Adipose tissue (tissue), 3 donors: ENCODE data around the gene FITM1. TPM values are rescaled to one million over a fixed set of nuclear protein-coding genes. Genes with fewer than 3 reads are reported as not detected.

Experiments used
- H3K27ac ChIP-seq: one replicate; pipeline ENCODE4 v1.5.1; 2013; ENCODE audit warnings: low read depth, low read length
- WGBS, 3 donors: extraction: QIAGEN DNeasy Blood & Tissue Kit; methylation state at CpG; one replicate each; pipeline ENCODE4 v1.1.7; 2013; 5-methylcytosine and 5-hydroxymethylcytosine counted together
- polyA plus RNA-seq, 3 donors: library from polyadenylated mRNA; stranded (reverse); fragments of 200-250 nt; gene quantifications; one replicate each; pipeline ENCODE4 v1.2.3, GENCODE V29; 2013
- donor health status: healthy with polysubstance abuse.
- donor health status: Bipolar disorder and iron deficiency.
- donor health status: healthy.

Gene FITM1
- polyA plus RNA-seq, 3 donors = 0.61 to 4.6 TPM; not detected in 1

DNA sequence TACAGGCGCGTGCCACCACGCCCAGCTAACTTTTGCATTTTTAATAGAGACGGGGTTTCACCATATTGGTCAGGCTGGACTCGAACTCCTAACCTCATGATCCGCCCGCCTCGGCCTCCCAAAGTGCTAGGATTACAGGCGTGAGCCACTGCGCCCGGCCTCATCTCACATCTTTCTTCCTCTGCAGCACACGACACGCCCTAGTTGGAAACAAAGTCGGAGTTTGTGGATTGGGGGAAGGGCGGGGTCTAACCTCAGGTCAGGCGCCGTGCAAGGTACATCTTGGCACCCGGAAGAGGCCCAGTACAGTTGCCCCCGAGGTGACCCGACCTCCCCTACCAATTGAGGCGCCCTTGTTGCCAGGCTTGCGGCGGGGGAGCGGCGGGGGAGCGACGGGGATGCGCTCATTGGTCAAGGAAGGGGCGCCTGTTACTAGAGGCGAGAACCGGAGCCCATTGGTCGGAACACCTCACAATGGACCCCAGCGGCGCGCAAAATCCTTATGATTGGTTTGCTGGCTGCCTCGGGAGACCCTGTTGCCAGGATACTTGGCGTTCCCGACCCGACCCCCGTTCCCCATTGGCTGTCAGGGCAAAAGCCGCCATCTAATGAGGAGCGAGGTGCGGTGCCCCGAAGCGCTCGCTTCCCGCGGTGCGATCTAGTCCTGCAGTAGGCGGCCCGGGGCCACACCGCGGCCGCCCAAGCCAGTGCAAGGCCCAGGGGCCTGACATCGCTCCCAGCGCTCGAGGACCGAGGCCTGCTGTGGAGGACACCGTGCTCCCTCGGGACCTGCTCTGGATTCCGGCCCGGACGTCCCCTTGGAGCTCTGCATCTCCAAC lies 41.2 kb downstream of the FITM1 start, which contains the start of gene REC8:
TSS of gene REC8 (plus strand) at position 659 of the 839 bp plus-strand sequence. CDS start 473 bp downstream, outside the sequence.
- WGBS, 3 donors = 16 to 44% (median 18%) methylated on average over 63 of the region's 63 CpGs
- no peak within 1 kb of the TSS for H3K27ac ChIP-seq

DNA sequence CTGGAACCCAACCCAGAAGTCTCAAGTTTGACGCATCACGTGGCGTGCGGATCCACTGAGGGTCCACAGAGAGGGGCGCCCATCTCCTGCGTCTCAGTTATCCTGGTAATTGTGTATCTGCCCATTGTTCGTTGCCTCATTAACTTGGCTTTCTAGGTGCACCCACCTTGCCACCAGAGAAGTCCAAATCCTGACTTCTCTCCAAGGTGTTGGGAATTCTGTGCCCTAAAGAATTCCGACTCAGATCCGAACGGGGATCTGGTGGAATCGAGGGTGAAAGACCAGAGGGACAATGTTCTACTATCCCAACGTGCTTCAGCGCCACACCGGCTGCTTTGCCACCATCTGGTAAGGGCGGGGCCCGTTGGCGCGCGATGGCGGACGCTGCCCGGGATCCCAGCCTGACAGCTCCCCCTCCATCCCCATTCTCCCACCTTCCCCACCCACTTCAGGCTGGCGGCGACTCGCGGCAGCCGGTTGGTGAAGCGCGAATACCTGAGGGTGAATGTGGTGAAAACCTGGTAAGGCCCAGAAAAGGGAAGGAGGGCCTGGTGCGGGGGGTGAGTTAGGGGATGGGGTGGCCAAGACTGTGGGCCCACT lies 41.9 kb downstream of the FITM1 start:
- 41 to 71% (median 49%) methylated on average over 30 of the region's 30 CpGs for WGBS, 3 donors
- no peak overlapping the region for H3K27ac ChIP-seq

DNA sequence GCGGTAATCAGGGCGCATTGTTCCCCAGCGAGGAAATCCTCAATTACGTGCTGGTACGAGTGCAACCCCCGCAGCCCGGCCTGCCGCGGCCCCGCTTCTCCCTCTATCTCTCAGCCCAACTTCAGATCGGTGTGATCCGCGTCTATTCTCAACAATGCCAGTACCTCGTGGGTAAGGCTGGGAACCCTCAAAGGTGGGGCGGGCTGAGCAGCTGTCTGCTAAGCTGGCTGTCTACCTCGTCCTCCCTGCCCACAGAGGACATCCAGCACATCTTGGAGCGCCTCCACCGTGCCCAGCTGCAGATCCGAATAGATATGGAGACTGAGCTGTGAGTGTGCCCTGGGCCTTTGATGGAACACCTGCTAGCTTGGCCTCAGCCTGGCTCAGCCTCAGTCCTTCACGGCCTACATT lies 42.4 kb downstream of the FITM1 start:
- 70 to 84% (median 71%) methylated on average over 20 of the region's 20 CpGs for WGBS, 3 donors

DNA sequence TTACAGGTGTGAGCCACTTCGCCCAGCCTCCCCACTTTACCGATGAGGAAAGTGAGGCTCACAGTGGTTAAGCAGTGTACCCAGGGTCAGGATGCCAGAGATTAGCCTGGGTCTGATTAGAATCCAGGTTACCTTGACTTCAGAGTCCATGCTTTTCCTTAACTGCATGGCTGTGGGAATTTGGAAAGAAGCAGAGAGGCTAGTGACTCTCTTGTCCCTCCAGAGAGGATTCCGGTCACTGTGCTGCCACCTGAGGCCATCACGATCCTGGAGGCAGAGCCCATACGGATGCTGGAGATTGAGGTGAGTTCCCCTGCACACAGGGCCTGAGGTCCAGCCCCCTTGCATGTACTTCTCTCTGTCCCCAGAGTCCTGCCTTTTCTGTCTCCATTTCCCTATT lies 46.1 kb downstream of the FITM1 start:
- no peak overlapping the region for H3K27ac ChIP-seq
- 94 to 95% (median 95%) methylated on average over 5 of the region's 5 CpGs for WGBS, 3 donors

More for the DNA sequence above, 42.4 kb downstream of the FITM1 start:
- H3K27ac ChIP-seq = no peak overlapping the region

DNA sequence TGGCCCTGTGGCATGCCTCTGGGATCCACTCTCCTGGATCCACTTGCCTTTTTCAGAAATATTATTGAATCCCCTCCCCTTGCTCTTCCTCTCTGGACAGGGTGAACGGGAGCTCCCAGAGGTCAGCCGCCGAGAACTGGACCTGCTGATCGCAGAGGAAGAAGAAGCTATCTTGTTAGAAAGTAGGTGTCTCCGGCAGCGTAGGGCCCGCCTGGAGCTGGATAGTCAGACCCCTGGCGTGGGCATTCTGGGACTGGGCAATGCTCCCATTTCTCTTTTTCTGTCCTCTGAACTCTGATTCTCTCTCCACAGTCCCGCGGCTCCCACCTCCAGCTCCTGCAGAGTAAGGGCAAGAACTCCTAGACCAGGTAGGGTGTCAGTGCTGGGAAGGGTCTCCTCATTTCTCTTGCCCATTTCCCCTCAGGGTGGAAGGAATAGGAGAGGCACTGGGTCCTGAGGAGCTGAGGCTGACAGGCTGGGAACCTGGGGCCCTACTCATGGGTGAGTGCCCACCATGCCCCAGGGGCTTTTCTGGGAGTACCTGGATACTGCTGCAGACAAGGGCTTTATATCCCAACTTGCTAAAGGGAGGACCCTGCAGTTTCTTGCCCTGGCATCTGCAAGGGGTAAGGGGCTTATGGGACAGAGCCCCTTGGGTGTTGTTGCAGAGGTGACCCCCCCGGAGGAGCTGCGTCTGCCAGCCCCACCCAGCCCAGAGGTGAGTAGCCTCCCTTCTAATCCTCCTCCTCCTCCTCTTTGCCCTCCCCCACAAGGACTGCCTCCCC lies 46.8 kb downstream of the FITM1 start:
- 88 to 91% (median 90%) methylated on average over 12 of the region's 12 CpGs for WGBS, 3 donors
- H3K27ac ChIP-seq = no peak overlapping the region

DNA sequence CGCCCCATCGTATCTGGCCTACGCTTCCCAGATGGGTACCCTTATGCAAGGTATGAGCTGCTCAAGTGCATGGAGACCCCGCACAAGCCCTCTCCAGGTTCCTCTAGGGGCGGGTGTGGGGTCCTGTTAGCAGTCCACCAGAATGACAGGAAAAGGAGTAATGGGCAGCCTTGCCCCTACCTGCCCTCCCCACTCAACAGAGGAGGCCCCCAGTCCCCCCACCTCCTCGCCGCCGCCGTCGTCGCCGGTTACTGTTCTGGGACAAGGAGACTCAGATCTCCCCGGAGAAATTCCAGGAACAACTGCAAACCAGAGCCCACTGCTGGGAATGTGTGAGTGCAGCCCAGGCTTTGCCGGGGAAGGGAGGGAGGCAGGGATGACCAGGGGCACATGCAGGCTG lies 47.4 kb downstream of the FITM1 start:
- WGBS, 3 donors = 92 to 94% (median 92%) methylated on average over 14 of the region's 14 CpGs
- no peak overlapping the region for H3K27ac ChIP-seq

DNA sequence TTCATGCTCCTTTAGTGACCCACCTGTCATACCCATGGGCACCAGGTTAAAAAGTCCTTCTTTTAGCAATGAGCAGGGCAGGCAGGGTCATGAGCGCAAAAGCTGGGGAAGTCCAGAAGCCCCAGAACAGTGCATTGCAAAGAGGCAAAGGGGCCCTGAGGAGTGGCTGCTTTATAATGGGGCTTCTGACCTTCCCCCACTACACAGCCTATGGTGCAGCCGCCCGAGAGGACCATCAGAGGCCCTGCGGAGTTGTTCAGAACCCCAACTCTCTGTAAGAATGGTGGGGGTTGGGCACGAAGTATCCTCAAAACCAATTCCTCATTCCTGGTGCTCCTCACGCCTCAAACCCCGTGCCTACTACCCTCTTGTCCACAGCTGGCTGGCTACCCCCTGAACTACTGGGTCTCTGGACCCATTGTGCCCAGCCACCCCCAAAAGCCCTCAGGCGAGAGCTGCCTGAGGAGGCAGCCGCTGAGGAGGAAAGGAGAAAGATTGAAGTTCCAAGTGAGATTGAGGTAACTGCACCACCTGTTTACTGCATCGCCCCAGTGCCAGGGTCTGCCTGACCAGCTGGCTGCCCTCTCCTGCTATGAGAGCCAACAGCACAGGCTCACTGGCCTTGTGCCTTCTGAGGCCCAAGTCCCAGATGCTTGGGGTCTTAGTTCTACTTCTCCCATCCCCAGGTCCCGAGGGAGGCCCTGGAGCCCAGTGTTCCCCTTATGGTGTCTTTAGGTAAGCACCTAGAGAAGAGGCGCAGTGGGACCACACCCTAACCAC lies 48.1 kb downstream of the FITM1 start:
- 90 to 94% (median 93%) methylated on average over 12 of the region's 12 CpGs for WGBS, 3 donors
- H3K27ac ChIP-seq = no peak overlapping the region

DNA sequence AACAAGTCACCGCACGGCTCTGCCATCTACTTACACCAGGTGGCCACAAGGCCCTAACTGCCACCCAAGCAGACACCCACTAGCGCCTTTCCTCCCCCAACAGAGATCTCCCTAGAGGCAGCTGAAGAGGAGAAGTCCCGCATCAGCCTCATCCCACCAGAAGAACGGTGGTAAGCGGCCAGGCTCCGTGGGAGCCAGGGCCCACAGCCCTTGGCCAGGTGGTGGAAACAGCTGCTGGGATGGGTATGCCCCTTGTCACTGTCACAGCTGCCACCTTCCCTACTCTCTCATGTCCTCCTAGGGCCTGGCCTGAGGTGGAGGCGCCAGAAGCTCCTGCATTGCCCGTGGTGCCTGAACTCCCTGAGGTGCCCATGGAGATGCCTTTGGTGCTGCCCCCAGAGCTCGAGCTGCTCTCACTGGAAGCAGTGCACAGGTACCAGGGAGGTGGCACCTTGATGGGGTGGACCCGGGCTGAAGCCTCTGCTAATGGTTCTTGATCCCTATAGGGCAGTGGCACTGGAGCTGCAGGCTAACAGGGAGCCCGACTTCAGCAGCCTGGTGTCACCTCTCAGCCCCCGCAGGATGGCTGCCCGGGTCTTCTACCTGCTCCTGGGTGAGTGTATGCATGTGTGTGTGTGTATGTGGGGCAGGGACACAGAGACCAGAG lies 49.0 kb downstream of the FITM1 start:
- 86 to 92% (median 89%) methylated on average over 14 of the region's 14 CpGs for WGBS, 3 donors
- peak overlapping the region; percentile 41 for H3K27ac ChIP-seq

DNA sequence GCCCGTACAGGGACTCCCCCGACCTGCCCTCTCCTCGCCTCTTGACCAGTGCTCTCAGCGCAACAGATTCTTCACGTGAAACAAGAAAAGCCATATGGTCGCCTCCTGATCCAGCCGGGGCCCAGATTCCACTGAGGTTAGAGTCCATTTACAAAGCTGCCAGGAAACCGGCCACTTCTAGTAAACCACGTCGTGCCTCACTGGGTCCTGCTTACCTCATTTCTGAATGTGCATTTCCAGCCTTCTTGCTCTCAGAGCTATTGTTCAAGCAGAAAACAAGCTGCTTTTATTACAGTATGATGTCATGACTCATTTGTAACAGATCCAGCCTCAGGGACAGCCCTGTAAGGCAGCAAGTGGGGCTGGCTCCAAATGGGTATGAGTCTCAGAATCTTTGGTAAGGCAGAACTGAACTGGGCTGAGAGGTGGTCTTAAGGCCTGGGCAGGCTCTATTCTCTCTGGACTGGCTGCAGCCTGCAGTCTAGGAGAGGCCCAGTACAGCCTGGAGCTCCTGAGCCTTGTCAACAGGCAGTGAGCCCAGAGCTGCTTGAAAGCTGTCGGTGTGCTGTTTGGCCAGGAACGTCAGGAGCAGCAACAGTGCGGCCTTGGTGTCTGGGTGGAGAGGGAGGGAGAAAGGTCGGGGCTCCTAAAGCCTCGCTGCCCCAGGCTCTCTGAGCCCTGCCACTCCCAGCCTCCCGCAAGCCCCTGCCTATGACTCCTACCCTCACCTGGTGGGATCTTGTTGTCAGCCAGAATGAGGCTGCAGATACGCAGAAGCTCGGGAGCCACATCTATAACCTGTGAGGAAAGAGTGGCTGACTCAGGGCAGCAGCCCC lies 49.7 kb downstream of the FITM1 start:
- no peak overlapping the region for H3K27ac ChIP-seq
- WGBS, 3 donors = 69 to 83% (median 76%) methylated on average over 17 to 18 of the region's 18 CpGs

DNA sequence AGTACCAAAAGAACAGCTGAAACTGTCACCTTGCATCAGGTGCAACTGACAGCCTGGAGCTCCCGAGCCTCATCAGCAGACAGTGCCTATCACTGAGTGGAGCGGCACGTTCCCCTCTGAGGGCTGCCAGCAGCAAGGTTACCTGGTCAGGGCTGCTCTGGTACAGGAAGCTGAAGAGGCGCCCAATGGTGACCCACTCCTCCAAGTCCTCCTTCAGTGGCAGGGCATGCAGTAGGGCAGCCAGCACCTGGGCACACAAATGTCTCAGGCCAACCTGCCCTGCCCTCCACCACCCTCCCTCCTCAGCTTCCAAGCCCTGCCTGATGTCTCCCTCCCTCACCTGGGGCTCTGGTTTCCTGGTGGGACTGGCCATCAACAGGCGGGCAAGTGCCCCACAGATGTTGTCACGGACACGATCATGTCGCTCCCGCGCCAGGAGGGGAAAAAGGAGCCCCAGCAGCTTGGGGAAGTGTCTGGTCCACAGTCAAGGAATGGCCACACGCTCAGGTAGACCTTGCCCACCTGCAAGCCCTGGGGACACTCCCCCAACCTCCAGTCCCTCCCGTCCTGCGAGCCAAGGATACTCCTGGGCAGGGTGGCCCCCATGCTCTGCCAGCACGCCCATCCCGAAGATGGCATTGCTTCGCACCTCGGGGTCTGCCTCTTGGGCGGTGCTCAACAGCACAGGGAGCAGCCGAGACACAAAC lies 51.1 kb downstream of the FITM1 start:
- no peak overlapping the region for H3K27ac ChIP-seq
- WGBS, 3 donors = 83 to 89% (median 87%) methylated on average over 19 of the region's 19 CpGs

Other genes starting within 250 kb of the FITM1 start
- gene DHRS4, start 176.9 kb upstream of the FITM1 start, polyA plus RNA-seq = 10 to 100 TPM; 30.6 to 56.1 (median 55.8) TPM
- gene DHRS4L2, start 141.7 kb upstream of the FITM1 start, polyA plus RNA-seq = 10 to 100 TPM; 21.3 to 51.4 (median 26.8) TPM
- gene CARMIL3, start 78.7 kb upstream of the FITM1 start, polyA plus RNA-seq = under 1 TPM; 0.10 to 0.56 (median 0.52) TPM
- gene CPNE6, start 59.1 kb upstream of the FITM1 start, polyA plus RNA-seq = under 1 TPM in 1 of 3 donors, not detected in 2; 0.01 TPM
- gene PCK2, start 36.3 kb upstream of the FITM1 start, polyA plus RNA-seq = 10 to 100 TPM; 22.0 to 75.5 (median 29.5) TPM
- 10 to 100 TPM; 27.7 to 65.1 (median 35.6) TPM for gene DCAF11, start 15.9 kb upstream of the FITM1 start, polyA plus RNA-seq
- gene NRL, start 15.7 kb upstream of the FITM1 start, polyA plus RNA-seq = 1 to 10 TPM; 1.5 to 1.7 (median 1.6) TPM
- 100 to 1,000 TPM in 2 of 3 donors, 10 to 100 TPM in 1; 98.0 to 228 (median 151) TPM for gene PSME1, start 5.5 kb downstream of the FITM1 start, polyA plus RNA-seq
- 10 to 100 TPM; 16.3 to 17.3 (median 17.2) TPM for gene EMC9, start 10.9 kb downstream of the FITM1 start, polyA plus RNA-seq
- gene PSME2, start 16.0 kb downstream of the FITM1 start, polyA plus RNA-seq = 100 to 1,000 TPM in 2 of 3 donors, 10 to 100 TPM in 1; 73.7 to 193 (median 107) TPM
- 10 to 100 TPM; 36.9 to 49.6 (median 39.3) TPM for gene RNF31, start 16.8 kb downstream of the FITM1 start, polyA plus RNA-seq
- 10 to 100 TPM; 36.3 to 79.1 (median 42.5) TPM for gene IRF9, start 30.6 kb downstream of the FITM1 start, polyA plus RNA-seq
- 10 to 100 TPM in 1 of 3 donors, 1 to 10 TPM in 2; 3.9 to 19.8 (median 9.4) TPM for gene REC8, start 41.4 kb downstream of the FITM1 start, polyA plus RNA-seq
- 10 to 100 TPM; 11.7 to 36.1 (median 26.7) TPM for gene IPO4, start 58.2 kb downstream of the FITM1 start, polyA plus RNA-seq
- gene TM9SF1, start 64.8 kb downstream of the FITM1 start, polyA plus RNA-seq = 10 to 100 TPM; 13.6 to 44.0 (median 37.7) TPM
- gene TSSK4, start 75.0 kb downstream of the FITM1 start, polyA plus RNA-seq = under 1 TPM in 2 of 3 donors, not detected in 1; 0.05 to 0.06 TPM
- gene CHMP4A, start 82.8 kb downstream of the FITM1 start, polyA plus RNA-seq = 100 to 1,000 TPM in 1 of 3 donors, 10 to 100 TPM in 2; 59.6 to 108 (median 85.4) TPM
- gene MDP1, start 85.4 kb downstream of the FITM1 start, polyA plus RNA-seq = 10 to 100 TPM; 17.7 to 47.6 (median 21.9) TPM
- gene NEDD8, start 101.7 kb downstream of the FITM1 start, polyA plus RNA-seq = 100 to 1,000 TPM in 2 of 3 donors, 10 to 100 TPM in 1; 82.9 to 296 (median 245) TPM
- gene GMPR2, start 102.3 kb downstream of the FITM1 start, polyA plus RNA-seq = 10 to 100 TPM; 37.3 to 52.7 (median 52.0) TPM
- 10 to 100 TPM; 35.3 to 58.9 (median 49.3) TPM for gene TINF2, start 112.0 kb downstream of the FITM1 start, polyA plus RNA-seq
- 1 to 10 TPM; 2.5 to 4.6 (median 3.3) TPM for gene TGM1, start 132.5 kb downstream of the FITM1 start, polyA plus RNA-seq
- 10 to 100 TPM; 20.7 to 27.0 (median 23.0) TPM for gene RABGGTA, start 140.9 kb downstream of the FITM1 start, polyA plus RNA-seq
- 10 to 100 TPM; 11.3 to 26.4 (median 14.8) TPM for gene DHRS1, start 169.1 kb downstream of the FITM1 start, polyA plus RNA-seq
- 10 to 100 TPM in 2 of 3 donors, 1 to 10 TPM in 1; 6.8 to 11.6 (median 11.0) TPM for gene NOP9, start 169.2 kb downstream of the FITM1 start, polyA plus RNA-seq
- 10 to 100 TPM; 10.3 to 18.0 (median 10.6) TPM for gene CIDEB, start 177.3 kb downstream of the FITM1 start, polyA plus RNA-seq
- gene LTB4R2, start 179.5 kb downstream of the FITM1 start, polyA plus RNA-seq = 1 to 10 TPM in 2 of 3 donors, under 1 TPM in 1; 0.79 to 5.9 (median 2.6) TPM
- gene LTB4R, start 180.8 kb downstream of the FITM1 start, polyA plus RNA-seq = 10 to 100 TPM in 1 of 3 donors, 1 to 10 TPM in 2; 5.1 to 13.3 (median 6.2) TPM
- gene ADCY4, start 204.4 kb downstream of the FITM1 start, polyA plus RNA-seq = 100 to 1,000 TPM in 1 of 3 donors, 10 to 100 TPM in 1, 1 to 10 TPM in 1; 8.7 to 107 (median 56.4) TPM
- 10 to 100 TPM in 1 of 3 donors, 1 to 10 TPM in 2; 7.2 to 15.0 (median 8.4) TPM for gene RIPK3, start 209.3 kb downstream of the FITM1 start, polyA plus RNA-seq
- 100 to 1,000 TPM in 1 of 3 donors, 10 to 100 TPM in 2; 12.2 to 166 (median 39.6) TPM for gene NFATC4, start 237.5 kb downstream of the FITM1 start, polyA plus RNA-seq